ENCODE data around the gene CCDC110. TPM values are rescaled to one million over a fixed set of nuclear protein-coding genes. Genes with fewer than 3 reads are reported as not detected.
"Not testable (repeated sequence)": the region's sequence is repeated elsewhere in the genome, so short reads cannot be mapped to it uniquely, and the experiment has no call there.

CCDC110 gene
- total RNA-seq = not detected

DNA sequence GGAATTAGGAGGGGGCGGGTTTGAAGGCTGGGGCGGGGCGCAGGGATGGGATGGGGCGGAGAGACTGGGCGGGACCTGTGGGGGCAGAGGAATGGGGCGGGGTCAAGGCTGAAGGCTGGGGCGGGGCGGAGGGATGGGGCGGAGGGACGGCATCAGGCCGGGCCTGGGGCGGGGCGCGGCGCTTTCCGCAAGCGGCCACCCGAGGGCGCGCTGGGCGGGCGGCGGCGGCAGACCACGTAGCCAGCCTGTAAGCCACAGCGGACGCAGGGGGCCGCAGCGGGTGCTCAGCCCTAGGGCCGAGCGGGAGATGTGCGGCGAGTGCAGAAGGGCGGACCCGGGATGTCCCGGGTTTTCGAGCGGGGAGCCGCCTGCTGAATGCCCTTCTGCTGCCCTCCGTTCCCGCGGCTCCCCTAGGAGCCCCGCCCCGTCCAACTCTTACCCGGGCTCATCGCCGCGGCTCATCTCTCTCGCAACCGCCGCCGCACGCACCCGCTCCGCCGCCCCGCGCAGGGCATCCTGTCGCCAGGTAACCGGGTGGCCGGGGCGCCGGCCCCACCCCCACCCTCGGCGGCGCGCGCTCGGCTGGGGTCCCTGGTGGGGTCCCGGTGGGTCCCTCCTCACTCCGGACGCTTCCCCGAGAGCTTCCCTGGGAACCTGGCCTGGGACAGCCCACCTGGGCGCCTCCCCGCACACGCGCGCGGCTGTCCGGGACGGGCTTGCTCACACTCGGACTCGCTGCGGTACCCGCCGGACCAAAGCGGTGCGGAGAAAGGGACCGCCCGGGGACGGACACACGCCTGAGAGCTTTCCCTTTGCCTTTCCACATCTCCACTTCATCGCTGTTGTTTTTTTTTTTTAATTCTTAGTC lies at the start of gene CCDC110:
CCDC110 (minus strand) TSS at position 499 of the 868 bp plus-strand sequence; CDS start at position 449, 50 bp downstream.
- Histone ChIP-seq H3K9me3 (ENCODE audit: low read depth, low read length) (no peaks in the 10 kb centered on the region), H3K4me3 (ENCODE audit: low read length) (peak within 1 kb of the TSS; percentile 48)

DNA sequence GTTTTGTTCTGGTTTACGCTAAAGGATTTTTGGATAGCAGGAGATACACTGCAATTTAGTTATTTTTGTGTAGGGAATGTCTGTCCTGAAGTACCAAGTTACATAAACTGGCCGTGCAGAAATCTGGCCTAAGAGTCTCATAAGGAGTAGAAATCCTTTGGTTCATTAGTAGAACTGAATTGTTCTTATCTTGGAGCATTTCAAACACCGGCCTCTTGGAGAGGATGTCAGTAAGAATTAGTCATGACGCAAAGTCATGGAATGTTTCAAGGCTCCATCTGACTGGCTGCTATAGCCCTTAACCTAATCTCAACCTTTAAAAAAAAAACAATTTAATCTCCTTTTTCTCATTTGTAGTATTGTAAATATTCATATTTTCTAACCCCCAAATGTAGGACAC lies 48.6 kb upstream of the CCDC110 start:
- no peaks in the 10 kb centered on the region for H3K4me1 ChIP-seq (ENCODE audit: insufficient read depth, low read length)
- no peaks in the 10 kb centered on the region for H3K9me3 ChIP-seq (ENCODE audit: low read depth, low read length)
- peaks cover 73% of the 10 kb centered on the region for H3K27me3 ChIP-seq (ENCODE audit: insufficient read depth, low read length)
- H3K4me3 ChIP-seq (ENCODE audit: low read length) = no peak overlapping the region

More for the DNA sequence above, at the start of gene CCDC110:
- H3K27me3 ChIP-seq (ENCODE audit: insufficient read depth, low read length) = peaks cover 18% of the 10 kb centered on the region
- H3K4me1 ChIP-seq (ENCODE audit: insufficient read depth, low read length) = peaks cover 13% of the 10 kb centered on the region

DNA sequence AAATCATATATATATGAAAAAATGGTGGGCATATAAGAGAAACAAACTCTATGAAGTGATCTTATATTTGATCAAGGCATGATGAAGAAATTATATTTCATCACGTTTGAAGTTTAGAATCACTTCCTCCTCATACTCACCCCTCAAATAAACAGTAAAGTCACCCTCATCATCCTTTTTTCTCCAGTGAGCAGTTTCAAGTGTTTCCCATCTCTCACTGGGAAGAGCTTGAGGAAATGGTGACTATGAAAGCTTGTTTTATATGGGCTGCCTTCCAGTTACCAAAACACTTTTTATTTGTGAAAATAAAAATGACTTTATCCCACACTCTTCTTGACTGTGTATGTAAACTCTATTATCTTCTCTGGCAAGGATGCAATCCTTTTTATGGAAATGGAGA lies 47.0 kb upstream of the CCDC110 start:
- H3K4me3 ChIP-seq (ENCODE audit: low read length) = no peak overlapping the region
- peaks cover 6% of the 10 kb centered on the region for H3K4me1 ChIP-seq (ENCODE audit: insufficient read depth, low read length)
- peaks cover 77% of the 10 kb centered on the region for H3K27me3 ChIP-seq (ENCODE audit: insufficient read depth, low read length)
- H3K9me3 ChIP-seq (ENCODE audit: low read depth, low read length) = no peaks in the 10 kb centered on the region

DNA sequence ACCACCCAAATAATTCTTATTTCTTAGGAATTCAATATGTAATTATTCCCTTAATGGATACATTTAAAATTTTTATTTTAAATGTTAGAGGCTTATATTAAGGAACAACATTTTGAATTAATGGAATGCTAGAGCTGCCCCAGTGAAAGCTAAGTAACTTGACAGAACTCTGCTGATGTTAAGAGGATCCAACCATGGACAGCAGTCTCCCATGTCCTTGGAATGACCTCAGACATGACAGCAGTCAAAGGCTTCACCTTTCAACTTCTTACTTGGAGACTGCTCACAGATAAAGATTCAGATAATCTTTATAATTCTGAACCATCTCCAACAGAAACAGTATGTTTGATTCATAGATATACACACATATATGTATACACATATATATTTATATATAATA lies 46.5 kb upstream of the CCDC110 start:
- no peaks in the 10 kb centered on the region for H3K9me3 ChIP-seq (ENCODE audit: low read depth, low read length)
- H3K27me3 ChIP-seq (ENCODE audit: insufficient read depth, low read length) = peaks cover 77% of the 10 kb centered on the region
- H3K4me3 ChIP-seq (ENCODE audit: low read length) = no peak overlapping the region
- peaks cover 11% of the 10 kb centered on the region for H3K4me1 ChIP-seq (ENCODE audit: insufficient read depth, low read length)

DNA sequence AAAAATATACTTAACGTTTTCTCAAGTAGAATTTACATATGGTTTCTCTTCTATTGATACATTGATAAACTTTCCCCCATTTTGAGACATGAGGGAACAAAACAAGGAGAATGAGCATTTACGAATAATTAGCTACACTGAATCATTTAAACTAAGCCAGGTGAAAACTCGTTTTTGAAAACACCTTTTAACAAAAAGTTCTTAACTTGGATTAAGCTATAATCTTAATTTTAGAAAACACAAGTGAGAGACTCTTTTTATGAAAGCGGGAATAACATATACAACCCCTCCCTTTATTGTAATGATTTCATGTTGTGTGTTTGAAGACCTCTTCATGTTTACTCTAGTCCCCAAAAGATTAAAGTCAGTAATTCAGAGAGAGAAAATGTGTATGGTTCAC lies 43.7 kb upstream of the CCDC110 start:
- Histone ChIP-seq H3K9me3 (ENCODE audit: low read depth, low read length) (no peaks in the 10 kb centered on the region), H3K27me3 (ENCODE audit: insufficient read depth, low read length) (peaks cover 88% of the 10 kb centered on the region), H3K4me1 (ENCODE audit: insufficient read depth, low read length) (peaks cover 15% of the 10 kb centered on the region), H3K4me3 (ENCODE audit: low read length) (no peak overlapping the region)

DNA sequence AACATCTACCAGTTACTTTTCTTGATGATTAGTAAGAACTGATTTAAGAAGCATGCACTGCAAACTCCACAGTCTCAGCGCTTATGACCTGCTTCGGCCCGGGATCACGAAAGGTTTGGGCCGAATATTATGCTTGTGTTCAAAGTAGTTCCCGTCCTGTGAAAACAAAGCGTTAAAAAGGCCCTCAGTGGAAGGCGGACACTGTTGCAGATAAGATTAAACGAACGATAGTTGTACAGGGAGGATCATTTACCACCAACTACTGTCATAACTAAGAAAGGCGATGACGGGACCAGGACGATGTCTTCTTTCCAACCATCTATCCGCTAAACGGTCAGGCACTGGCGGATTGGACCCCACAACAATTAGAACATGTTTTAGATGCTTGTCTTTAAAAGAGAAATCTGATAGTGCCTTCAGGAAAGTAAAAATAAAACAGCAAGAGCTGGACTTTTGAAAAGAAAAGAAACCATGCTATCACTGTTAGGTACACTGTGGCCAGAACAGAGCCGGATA lies 42.7 kb upstream of the CCDC110 start:
- Histone ChIP-seq H3K4me3 (ENCODE audit: low read length) (no peak overlapping the region), H3K4me1 (ENCODE audit: insufficient read depth, low read length) (peaks cover 15% of the 10 kb centered on the region), H3K9me3 (ENCODE audit: low read depth, low read length) (no peaks in the 10 kb centered on the region), H3K27me3 (ENCODE audit: insufficient read depth, low read length) (peaks cover 91% of the 10 kb centered on the region)

DNA sequence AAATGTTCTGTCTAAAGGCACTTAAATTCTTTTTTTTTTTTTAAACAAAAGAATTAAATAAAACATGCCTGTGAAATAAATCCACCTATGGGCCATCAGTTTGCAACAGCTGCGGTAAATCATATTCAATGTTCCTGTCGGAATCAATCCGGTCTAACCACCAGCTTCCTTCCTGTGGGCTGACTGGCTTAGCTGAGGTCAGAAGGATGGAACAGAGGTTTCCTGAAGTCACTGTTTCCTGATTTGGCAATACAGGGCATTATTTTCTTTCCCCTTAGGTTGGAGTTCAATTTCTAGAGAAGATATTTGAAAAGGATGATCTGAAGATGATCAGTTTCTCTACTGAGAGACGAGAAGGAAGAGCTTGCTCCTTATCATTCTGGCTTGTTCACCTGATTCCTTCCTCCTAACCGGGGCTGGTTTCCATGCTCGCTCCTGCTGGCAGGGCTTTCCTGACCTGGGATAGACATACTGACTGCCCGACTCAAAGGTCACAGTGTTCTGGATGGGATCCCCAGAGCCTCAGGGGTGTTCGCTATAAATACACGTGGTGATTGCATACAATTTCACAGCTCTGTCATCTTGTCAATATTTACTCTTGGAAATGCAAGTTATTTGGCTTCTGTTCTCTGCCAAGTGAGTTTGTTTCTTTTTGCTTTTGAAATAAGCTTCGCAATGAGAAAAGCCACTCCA lies 42.1 kb upstream of the CCDC110 start:
- Histone ChIP-seq H3K27me3 (ENCODE audit: insufficient read depth, low read length) (peaks cover 89% of the 10 kb centered on the region), H3K9me3 (ENCODE audit: low read depth, low read length) (no peaks in the 10 kb centered on the region), H3K4me3 (ENCODE audit: low read length) (no peak overlapping the region), H3K4me1 (ENCODE audit: insufficient read depth, low read length) (peaks cover 15% of the 10 kb centered on the region)

DNA sequence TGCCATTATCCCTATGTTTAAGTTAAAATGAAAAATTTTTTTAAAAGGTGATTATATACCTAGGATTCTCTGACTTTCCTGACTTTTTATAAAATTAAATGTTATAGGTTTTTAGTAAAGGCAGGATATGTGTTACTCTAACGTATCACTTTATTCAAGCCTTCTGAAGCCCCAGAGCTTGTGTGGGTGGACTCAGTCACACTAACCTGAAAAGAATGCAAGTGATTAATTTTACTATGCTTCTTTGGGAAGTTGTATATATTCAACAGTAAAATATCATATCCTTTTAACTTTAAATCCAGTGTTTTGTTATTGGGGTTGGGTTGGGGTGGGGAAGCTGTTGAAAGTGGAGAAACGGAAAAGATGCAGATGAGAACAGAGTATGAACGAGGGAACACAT lies 41.0 kb upstream of the CCDC110 start:
- H3K9me3 ChIP-seq (ENCODE audit: low read depth, low read length) = no peaks in the 10 kb centered on the region
- H3K4me3 ChIP-seq (ENCODE audit: low read length) = no peak overlapping the region
- peaks cover 15% of the 10 kb centered on the region for H3K4me1 ChIP-seq (ENCODE audit: insufficient read depth, low read length)
- H3K27me3 ChIP-seq (ENCODE audit: insufficient read depth, low read length) = peaks cover 82% of the 10 kb centered on the region

DNA sequence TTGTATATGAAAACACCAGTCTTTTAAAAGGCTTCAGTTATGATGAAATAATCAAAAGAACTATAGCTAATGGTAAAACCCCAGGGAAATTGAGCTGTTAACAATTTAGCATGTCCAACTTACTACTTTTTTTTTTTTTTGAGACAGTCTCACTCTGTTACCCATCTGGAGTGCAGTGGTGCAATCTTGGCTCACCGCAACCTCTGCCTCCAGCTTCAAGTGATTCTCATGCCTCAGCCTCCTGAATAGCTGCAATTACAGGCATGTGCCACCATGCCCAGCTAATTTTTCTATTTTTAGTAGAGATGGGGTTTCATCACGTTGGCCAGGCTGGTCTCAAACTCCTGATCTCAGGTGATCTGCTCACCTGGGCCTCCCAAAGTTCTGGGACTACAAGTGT lies 39.7 kb upstream of the CCDC110 start:
- H3K9me3 ChIP-seq (ENCODE audit: low read depth, low read length); H3K4me3 ChIP-seq (ENCODE audit: low read length): not testable (repeated sequence)
- Histone ChIP-seq H3K27me3 (ENCODE audit: insufficient read depth, low read length) (peaks cover 71% of the 10 kb centered on the region), H3K4me1 (ENCODE audit: insufficient read depth, low read length) (peaks cover 15% of the 10 kb centered on the region)

DNA sequence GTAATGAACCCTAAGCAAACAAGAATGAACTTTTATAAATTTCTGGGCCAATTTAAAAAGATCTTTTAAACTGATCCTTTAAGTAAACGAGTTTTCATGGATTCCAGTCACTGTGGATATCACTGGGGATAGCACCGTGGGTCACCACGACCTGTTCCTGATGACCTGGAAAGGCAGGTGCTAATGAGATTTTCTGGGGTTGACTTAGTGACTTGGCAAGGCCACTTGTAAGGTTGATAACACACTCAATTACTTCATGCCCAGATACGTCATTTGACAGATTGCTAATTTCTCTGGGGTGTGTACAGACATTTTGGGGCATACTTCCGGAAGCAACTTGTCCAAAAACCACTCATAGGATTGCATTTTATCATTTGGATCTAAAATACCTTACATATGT lies 39.3 kb upstream of the CCDC110 start:
- Histone ChIP-seq H3K9me3 (ENCODE audit: low read depth, low read length) (no peaks in the 10 kb centered on the region), H3K4me1 (ENCODE audit: insufficient read depth, low read length) (peaks cover 15% of the 10 kb centered on the region), H3K27me3 (ENCODE audit: insufficient read depth, low read length) (peaks cover 68% of the 10 kb centered on the region)

DNA sequence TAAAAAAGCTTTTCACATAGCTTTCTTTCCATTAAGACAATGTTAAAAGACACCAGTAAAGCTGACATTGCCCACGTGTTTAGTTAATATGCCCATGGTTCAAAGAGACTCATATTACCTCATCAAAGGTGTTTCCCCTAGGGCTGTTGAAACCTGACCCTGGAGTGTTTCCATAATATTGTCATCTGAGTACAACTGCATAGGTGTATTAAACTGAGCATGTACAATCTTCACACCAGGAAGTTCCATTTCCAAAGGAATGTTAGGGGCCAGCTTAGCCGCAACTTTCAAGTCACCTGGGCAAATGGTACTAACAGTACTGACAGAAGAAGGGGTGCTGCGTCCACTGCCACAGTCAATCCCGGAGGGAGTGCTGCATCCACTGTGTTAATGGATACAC lies 36.6 kb upstream of the CCDC110 start:
- Histone ChIP-seq H3K4me1 (ENCODE audit: insufficient read depth, low read length) (peaks cover 5% of the 10 kb centered on the region), H3K27me3 (ENCODE audit: insufficient read depth, low read length) (peaks cover 46% of the 10 kb centered on the region), H3K4me3 (ENCODE audit: low read length) (no peak overlapping the region), H3K9me3 (ENCODE audit: low read depth, low read length) (no peaks in the 10 kb centered on the region)

More for the DNA sequence above, 39.3 kb upstream of the CCDC110 start:
- no peak overlapping the region for H3K4me3 ChIP-seq (ENCODE audit: low read length)

DNA sequence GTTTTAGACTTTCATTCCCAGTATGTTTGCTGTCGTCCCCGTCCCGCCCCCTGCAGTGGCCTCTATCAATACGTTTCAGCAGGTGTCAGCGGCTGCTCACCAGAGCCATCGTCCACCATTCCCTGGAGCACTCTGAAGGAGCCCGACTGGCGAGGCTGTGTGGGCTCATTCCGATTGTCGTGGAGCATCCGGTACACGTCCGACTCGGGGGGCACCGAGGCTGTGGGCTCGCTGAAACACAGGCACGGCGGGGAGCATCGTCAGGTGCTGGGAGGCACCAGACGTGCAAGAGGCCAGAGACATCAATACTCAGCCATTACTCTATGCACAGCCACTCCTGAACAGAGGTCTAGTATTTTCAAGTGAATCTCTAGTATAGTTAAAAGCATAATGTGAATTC lies 34.9 kb upstream of the CCDC110 start:
- H3K4me3 ChIP-seq (ENCODE audit: low read length) = no peak overlapping the region
- H3K27me3 ChIP-seq (ENCODE audit: insufficient read depth, low read length) = peaks cover 29% of the 10 kb centered on the region
- no peaks in the 10 kb centered on the region for H3K4me1 ChIP-seq (ENCODE audit: insufficient read depth, low read length)
- no peaks in the 10 kb centered on the region for H3K9me3 ChIP-seq (ENCODE audit: low read depth, low read length)

DNA sequence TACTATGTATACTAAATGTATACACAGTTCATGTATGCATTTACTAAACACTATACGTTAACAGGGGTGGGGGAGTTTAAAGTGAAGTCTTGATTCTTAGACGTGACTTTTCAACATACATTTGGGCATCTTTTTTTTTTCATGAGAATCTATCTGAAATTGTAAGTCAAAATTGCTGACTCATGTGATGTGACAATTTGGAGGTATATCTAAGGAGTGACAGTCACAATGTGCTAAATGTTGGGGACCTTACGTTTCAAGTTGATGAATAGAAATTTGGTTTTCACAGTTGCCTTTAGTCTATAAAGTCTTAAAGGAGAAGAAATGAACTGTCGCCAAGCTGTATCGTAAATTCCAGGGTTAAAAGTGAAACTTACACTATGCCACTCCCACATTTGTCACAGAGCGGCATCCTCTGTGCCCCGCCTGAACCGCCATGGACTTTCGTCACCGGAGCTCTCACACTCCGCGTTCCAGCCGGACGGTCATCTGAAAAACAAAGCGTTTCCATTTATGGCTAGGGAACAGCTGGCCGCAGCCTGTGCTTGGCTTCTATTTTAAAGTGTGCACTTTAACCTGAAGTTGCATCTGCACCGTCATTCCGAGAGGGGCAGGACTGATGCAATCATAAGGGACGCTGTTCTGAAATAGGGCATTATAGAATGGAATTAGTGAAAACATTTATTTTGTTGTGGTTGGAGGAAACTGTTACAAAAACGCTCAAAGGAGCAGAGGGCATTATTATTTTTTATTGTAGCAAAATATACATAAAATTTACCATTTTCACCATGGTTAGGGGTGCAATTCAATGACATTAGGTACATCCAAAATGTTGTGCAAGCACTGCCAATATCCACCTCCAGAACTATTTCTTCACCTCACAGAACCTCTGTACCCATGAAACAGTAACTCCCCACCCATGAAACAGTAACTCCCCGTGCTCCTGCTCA lies 32.8 kb upstream of the CCDC110 start:
- H3K4me3 ChIP-seq (ENCODE audit: low read length) = no peak overlapping the region
- H3K4me1 ChIP-seq (ENCODE audit: insufficient read depth, low read length) = no peaks in the 10 kb centered on the region
- peaks cover 14% of the 10 kb centered on the region for H3K27me3 ChIP-seq (ENCODE audit: insufficient read depth, low read length)

DNA sequence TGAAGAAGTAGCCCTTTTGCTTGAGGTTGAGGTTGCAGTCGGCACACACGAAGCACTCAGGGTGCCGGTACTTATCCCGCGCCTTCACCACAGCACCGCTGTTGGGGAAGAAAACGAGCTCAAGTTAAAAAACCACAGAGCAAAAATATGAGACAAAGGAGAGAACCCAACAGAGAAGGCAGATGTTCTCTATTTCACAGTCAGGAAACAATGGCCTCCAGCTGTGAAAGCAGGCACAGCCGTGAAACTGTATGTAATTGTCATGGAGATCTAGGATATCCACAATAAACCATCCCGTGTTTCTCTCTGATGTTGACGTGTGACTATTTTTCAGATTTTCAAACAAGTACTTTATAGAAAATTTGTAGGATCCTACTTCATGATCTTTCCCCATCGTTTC lies 30.9 kb upstream of the CCDC110 start:
- Histone ChIP-seq H3K4me1 (ENCODE audit: insufficient read depth, low read length) (no peaks in the 10 kb centered on the region), H3K4me3 (ENCODE audit: low read length) (no peak overlapping the region), H3K27me3 (ENCODE audit: insufficient read depth, low read length) (peaks cover 11% of the 10 kb centered on the region), H3K9me3 (ENCODE audit: low read depth, low read length) (no peaks in the 10 kb centered on the region)

More for the DNA sequence above, 32.8 kb upstream of the CCDC110 start:
- H3K9me3 ChIP-seq (ENCODE audit: low read depth, low read length) = no peaks in the 10 kb centered on the region
